ENCODE data around the gene DNHD1. TPM values are rescaled to one million over a fixed set of nuclear protein-coding genes. Genes with fewer than 3 reads are reported as not detected.

Gene DNHD1
- total and polyA plus RNA-seq, 9 of the 15 experiments (the other 6 are each of a cell fraction or from before 2014, with no cell fraction given) = 0.82 to 9.7 (median 3.8) TPM

DNA sequence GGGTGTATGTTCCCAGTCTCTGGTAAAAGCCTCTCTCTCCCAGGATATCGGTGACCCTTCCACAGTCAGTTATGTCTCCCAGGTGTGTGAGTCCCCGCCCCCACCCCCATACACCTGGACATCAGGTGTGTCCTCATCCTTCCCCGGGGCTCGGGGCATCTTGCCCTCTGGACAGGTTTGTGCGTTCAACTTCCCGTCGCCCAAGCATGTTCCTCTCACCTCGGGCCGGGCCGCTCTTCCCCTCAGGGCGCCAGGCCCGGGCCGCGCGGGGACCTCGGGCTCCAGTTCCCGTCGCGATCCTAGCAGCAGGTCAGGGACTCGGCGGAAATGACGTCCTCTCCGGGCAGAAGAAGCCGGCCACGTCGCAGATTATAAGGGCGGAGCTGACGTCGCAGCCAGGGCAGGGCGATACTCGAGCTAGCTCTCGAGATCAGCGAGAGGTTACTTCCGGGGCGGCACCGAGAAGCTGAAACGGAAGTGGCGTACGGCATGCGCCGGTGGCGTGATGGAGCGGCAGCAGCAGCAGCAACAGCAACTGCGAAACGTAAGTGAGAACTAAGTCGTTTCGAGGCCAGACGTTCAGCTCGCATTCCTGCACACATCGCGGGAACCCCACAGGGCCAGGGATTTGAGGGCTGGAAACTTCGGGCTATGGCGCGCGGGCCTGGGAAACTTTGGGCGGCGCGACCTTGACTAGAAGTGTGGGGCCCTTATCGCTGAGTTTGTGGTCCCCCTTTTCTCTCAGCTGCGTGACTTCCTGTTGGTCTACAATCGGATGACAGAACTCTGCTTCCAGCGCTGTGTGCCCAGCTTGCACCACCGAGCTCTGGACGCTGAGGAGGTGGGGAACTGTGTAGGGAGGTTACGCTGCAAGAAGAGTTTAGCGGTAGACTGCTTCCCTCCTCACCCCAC lies 15.8 kb upstream of the DNHD1 start, which contains the start of the genes ARFIP2 and TIMM10B (continued):
- TF ChIP-seq CSDE1 (IDR thresholded peaks at IDR 0.05) (no peak), POLR2B (IDR thresholded peaks at IDR 0.05; ENCODE audit: low read depth, partially characterized antibody) (peak; percentile 90), GABPB1 (CRISPR knock-in tag; IDR thresholded peaks at IDR 0.05) (peak; percentile 99), ZNF444 (CRISPR knock-in tag; IDR thresholded peaks at IDR 0.05) (no peak), ZNF217 (CRISPR knock-in tag; IDR thresholded peaks at IDR 0.05) (no peak), ARID1B (IDR thresholded peaks at IDR 0.05) (no peak), ZNF57 (CRISPR knock-in tag; IDR thresholded peaks at IDR 0.05) (no peak), TAL1 (IDR thresholded peaks at IDR 0.05) (no peak), SIRT6 (IDR thresholded peaks at IDR 0.05; ENCODE audit: low read depth, low read length) (no peak), BHLHE40 (IDR thresholded peaks at IDR 0.05; ENCODE audit: low read length) (peak; percentile 82), RB1 (IDR thresholded peaks at IDR 0.05; ENCODE audit: low read depth) (peak; percentile 43; the same call in 1 of the 2 replicates), DACH1 (IDR thresholded peaks at IDR 0.05; ENCODE audit: partially characterized antibody) (no peak), ZFPM2 (CRISPR knock-in tag; IDR thresholded peaks at IDR 0.05) (no peak), LARP7 (IDR thresholded peaks at IDR 0.05) (no peak), NFE2L1 (tag; IDR thresholded peaks at IDR 0.05; ENCODE audit: borderline replicate concordance, low read depth) (no peak), THRAP3 (IDR thresholded peaks at IDR 0.05; ENCODE audit: borderline replicate concordance) (no peak), ZBED1 (IDR thresholded peaks at IDR 0.05) (peak; percentile 64; the same call in 1 of the 2 replicates), FOXA3 (CRISPR knock-in tag; conservative IDR thresholded peaks at IDR 0.05 in 1 of 2, IDR thresholded peaks at IDR 0.05 in 1 of 2) (no peak), MIER1 (IDR thresholded peaks at IDR 0.05; ENCODE audit: low read depth) (no peak), YBX1 (IDR thresholded peaks at IDR 0.05) (no peak)
- TF ChIP-seq, protein P1, sequence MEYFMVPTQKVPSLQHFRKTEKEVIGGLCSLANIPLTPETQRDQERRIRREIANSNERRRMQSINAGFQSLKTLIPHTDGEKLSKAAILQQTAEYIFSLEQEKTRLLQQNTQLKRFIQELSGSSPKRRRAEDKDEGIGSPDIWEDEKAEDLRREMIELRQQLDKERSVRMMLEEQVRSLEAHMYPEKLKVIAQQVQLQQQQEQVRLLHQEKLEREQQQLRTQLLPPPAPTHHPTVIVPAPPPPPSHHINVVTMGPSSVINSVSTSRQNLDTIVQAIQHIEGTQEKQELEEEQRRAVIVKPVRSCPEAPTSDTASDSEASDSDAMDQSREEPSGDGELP (CRISPR knock-in tag; IDR thresholded peaks at IDR 0.05; ENCODE audit: borderline replicate concordance) = peak; percentile 83
- TF ChIP-seq, protein P2, sequence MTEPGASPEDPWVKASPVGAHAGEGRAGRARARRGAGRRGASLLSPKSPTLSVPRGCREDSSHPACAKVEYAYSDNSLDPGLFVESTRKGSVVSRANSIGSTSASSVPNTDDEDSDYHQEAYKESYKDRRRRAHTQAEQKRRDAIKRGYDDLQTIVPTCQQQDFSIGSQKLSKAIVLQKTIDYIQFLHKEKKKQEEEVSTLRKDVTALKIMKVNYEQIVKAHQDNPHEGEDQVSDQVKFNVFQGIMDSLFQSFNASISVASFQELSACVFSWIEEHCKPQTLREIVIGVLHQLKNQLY (CRISPR knock-in tag; conservative IDR thresholded peaks at IDR 0.05) = no peak
- TF ChIP-seq, protein P3, sequence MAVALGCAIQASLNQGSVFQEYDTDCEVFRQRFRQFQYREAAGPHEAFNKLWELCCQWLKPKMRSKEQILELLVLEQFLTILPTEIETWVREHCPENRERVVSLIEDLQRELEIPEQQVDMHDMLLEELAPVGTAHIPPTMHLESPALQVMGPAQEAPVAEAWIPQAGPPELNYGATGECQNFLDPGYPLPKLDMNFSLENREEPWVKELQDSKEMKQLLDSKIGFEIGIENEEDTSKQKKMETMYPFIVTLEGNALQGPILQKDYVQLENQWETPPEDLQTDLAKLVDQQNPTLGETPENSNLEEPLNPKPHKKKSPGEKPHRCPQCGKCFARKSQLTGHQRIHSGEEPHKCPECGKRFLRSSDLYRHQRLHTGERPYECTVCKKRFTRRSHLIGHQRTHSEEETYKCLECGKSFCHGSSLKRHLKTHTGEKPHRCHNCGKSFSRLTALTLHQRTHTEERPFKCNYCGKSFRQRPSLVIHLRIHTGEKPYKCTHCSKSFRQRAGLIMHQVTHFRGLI (CRISPR knock-in tag; IDR thresholded peaks at IDR 0.05) = no peak
- TF ChIP-seq, protein P4, sequence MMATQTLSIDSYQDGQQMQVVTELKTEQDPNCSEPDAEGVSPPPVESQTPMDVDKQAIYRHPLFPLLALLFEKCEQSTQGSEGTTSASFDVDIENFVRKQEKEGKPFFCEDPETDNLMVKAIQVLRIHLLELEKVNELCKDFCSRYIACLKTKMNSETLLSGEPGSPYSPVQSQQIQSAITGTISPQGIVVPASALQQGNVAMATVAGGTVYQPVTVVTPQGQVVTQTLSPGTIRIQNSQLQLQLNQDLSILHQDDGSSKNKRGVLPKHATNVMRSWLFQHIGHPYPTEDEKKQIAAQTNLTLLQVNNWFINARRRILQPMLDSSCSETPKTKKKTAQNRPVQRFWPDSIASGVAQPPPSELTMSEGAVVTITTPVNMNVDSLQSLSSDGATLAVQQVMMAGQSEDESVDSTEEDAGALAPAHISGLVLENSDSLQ (IDR thresholded peaks at IDR 0.05) = peak; percentile 74
- TF ChIP-seq, protein P5, sequence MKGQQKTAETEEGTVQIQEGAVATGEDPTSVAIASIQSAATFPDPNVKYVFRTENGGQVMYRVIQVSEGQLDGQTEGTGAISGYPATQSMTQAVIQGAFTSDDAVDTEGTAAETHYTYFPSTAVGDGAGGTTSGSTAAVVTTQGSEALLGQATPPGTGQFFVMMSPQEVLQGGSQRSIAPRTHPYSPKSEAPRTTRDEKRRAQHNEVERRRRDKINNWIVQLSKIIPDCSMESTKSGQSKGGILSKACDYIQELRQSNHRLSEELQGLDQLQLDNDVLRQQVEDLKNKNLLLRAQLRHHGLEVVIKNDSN (CRISPR knock-in tag; IDR thresholded peaks at IDR 0.05) = peak; percentile 5; the same call in 1 of the 2 replicates
